GM23338 (cell line): ENCODE data around the gene APOL1. TPM values are rescaled to one million over a fixed set of nuclear protein-coding genes. Genes with fewer than 3 reads are reported as not detected.

ENCODE experiments used
- ATAC-seq: fragments of 200-7000 bp; cut with Tn5 transposase; 3 replicates; pipeline ENCODE4 v1.9.1; 2020
- DNase-seq: peaks from one replicate; pipeline ENCODE4 v3.0.0-alpha.2; 2015; ENCODE audit warnings: low spot score
- H2AFZ ChIP-seq: fragments of 200-600 bp; sonication (generic); 2 replicates; pipeline ENCODE4 v1.8.0; 2016; ENCODE audit warnings: antibody characterized with exemption, mild to moderate bottlenecking, moderate library complexity
- H3F3A ChIP-seq: fragments of 200-600 bp; sonication (generic); replicated peaks from 2 replicates; pipeline ENCODE4 v1.8.0; 2017; ENCODE audit warnings: antibody characterized with exemption, mixed run types, low read depth
- H3K27ac ChIP-seq: fragments of 200-600 bp; sonication (generic); 2 replicates; pipeline ENCODE4 v1.6.1; 2016; ENCODE audit warnings: low read depth
- H3K27me3 ChIP-seq: fragments of 200-600 bp; sonication (generic); 2 replicates; pipeline ENCODE4 v1.8.0; 2016; ENCODE audit warnings: mild to moderate bottlenecking, mixed run types, moderate library complexity; ENCODE audit not compliant: insufficient read depth
- H3K36me3 ChIP-seq: fragments of 200-600 bp; sonication (generic); 2 replicates; pipeline ENCODE4 v1.8.0; 2016; ENCODE audit warnings: mild to moderate bottlenecking; ENCODE audit not compliant: insufficient read depth
- H3K4me1 ChIP-seq: fragments of 200-600 bp; sonication (generic); 2 replicates; pipeline ENCODE4 v1.8.0; 2016; ENCODE audit warnings: mild to moderate bottlenecking, moderate library complexity; ENCODE audit not compliant: insufficient read depth
- H3K4me2 ChIP-seq: fragments of 200-600 bp; sonication (generic); 2 replicates; pipeline ENCODE4 v1.7.1; 2017; ENCODE audit warnings: mixed run types
- H3K4me3 ChIP-seq: fragments of 200-600 bp; sonication (generic); 2 replicates; pipeline ENCODE4 v1.6.1; 2016; ENCODE audit warnings: mixed run types
- H3K79me2 ChIP-seq: fragments of 200-600 bp; sonication (generic); replicated peaks from 2 replicates; pipeline ENCODE4 v1.8.0; 2017; ENCODE audit warnings: mild to moderate bottlenecking; ENCODE audit not compliant: insufficient read depth
- H3K9me2 ChIP-seq: fragments of 200-600 bp; sonication (generic); 2 replicates; pipeline ENCODE4 v1.8.0; 2017; ENCODE audit not compliant: insufficient read depth
- H4K20me1 ChIP-seq: fragments of 200-600 bp; sonication (generic); replicated peaks from 2 replicates; pipeline ENCODE4 v1.8.0; 2017; ENCODE audit warnings: mild to moderate bottlenecking; ENCODE audit not compliant: insufficient read depth
- H3K27ac Mint-ChIP-seq: 2 replicates; pipeline ENCODE4 v1.8.0; 2020; ENCODE audit warnings: inconsistent platforms, mild to moderate bottlenecking, moderate library complexity, mixed read lengths
- H3K27me3 Mint-ChIP-seq: 3 replicates; pipeline ENCODE4 v1.8.0; 2022; ENCODE audit warnings: low read depth, mild to moderate bottlenecking, moderate library complexity, mixed read lengths, inconsistent platforms; ENCODE audit not compliant: insufficient read depth, poor library complexity
- H3K36me3 Mint-ChIP-seq: 3 replicates; pipeline ENCODE4 v1.8.0; 2021; ENCODE audit warnings: low read depth, mild to moderate bottlenecking, inconsistent platforms, moderate library complexity, mixed read lengths
- H3K4me1 Mint-ChIP-seq: 3 replicates; pipeline ENCODE4 v1.8.0; 2020; ENCODE audit warnings: mild to moderate bottlenecking, inconsistent platforms, mixed read lengths
- H3K4me3 Mint-ChIP-seq: 3 replicates; pipeline ENCODE4 v1.8.0; 2021; ENCODE audit warnings: moderate library complexity, mild to moderate bottlenecking, inconsistent platforms, mixed read lengths
- H3K9me3 Mint-ChIP-seq: 3 replicates; pipeline ENCODE4 v1.8.0; 2020; ENCODE audit warnings: moderate library complexity, mild to moderate bottlenecking, inconsistent platforms, mixed read lengths
- CREB1 ChIP-seq: fragments of 250-450 bp; sonication (Bioruptor Pico); IDR thresholded peaks from 2 replicates; pipeline ENCODE4 v1.5.0; 2020; ENCODE audit warnings: low read depth, mild to moderate bottlenecking, moderate library complexity
- JUNB ChIP-seq: IDR thresholded peaks from one replicate; pipeline ENCODE4 v1.6.1; 2016; ENCODE audit warnings: antibody characterized with exemption; ENCODE audit not compliant: unreplicated experiment
- POLR2AphosphoS5 ChIP-seq: IDR thresholded peaks from 2 replicates; pipeline ENCODE4 v1.6.1; 2016; ENCODE audit warnings: antibody characterized with exemption, low read depth
- STAT1 ChIP-seq: IDR thresholded peaks from one replicate; pipeline ENCODE4 v1.6.1; 2016; ENCODE audit warnings: antibody characterized with exemption; ENCODE audit not compliant: unreplicated experiment
- ZNF114 ChIP-seq: fragments of 250-450 bp; sonication (Bioruptor Pico); IDR thresholded peaks from 2 replicates; pipeline ENCODE4 v1.5.0; 2020; ENCODE audit warnings: mild to moderate bottlenecking, moderate library complexity
- polyA plus RNA-seq: library from polyadenylated mRNA; unstranded; fragments of >200 nt; fragmentation: Nextera tagmentation; extraction: Ambion mirVana; gene quantifications from 2 replicates; pipeline ENCODE4 v1.2.1, GENCODE V29; 2016
- total RNA-seq: library from RNA; depleted of rRNA; stranded (reverse); fragments of >200 nt; shearing (Covaris generic); gene quantifications from 2 replicates; pipeline ENCODE4 v1.2.3, GENCODE V29; 2014
- TF ChIP-seq, protein P1 (sequence below), 2 experiments: fragments of 200-600 bp in 1 of 2; sonication (generic) in 1 of 2; conservative IDR thresholded peaks; 2 replicates each; pipeline versions ENCODE4 v1.5.1 to v1.6.1; 2016 to 2017; ENCODE audit warnings: antibody characterized with exemption in 2 of 2, low read depth in 2 of 2, mild to moderate bottlenecking in 2 of 2, moderate library complexity in 1 of 2
- TF ChIP-seq, protein P2 (sequence below): IDR thresholded peaks from 2 replicates; pipeline ENCODE4 v1.6.1; 2016; ENCODE audit warnings: antibody characterized with exemption
- TF ChIP-seq, protein P3 (sequence below): fragments of 250-450 bp; sonication (Bioruptor Pico); IDR thresholded peaks from 2 replicates; pipeline ENCODE4 v1.5.0; 2020; ENCODE audit warnings: mild to moderate bottlenecking, moderate library complexity

APOL1 gene
- total and polyA plus RNA-seq, 2 experiments from 2014 or later = 0.11 TPM; not detected in 1

DNA sequence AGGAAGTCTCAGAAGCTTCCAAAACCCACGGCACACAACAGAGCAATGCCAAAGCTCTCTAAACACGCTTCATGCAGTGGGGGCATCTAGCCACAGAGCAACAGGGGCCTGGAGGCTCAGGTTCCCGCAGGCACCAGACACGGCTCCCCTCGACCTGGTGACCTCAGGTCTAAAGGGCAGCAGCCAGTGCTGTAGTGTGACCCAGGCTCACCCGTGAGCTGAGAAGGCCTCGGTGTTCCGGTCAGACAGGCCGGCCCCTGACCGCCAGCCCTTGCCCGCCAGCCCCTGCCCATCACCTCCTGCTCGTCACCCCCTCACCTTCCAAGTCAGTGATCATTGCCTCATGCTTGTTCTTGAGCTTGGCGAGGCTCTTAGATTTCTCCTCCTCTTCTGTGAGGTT, 45.7 kb downstream of the APOL1 start:
- no peaks in the 10 kb centered on the region for H3K9me2 ChIP-seq
- H3K4me2 ChIP-seq = no peak overlapping the region
- H3K4me3 ChIP-seq = no peak overlapping the region
- H3K36me3 ChIP-seq = peaks cover 70% of the 10 kb centered on the region
- no peak for DNase-seq
- no peaks in the 10 kb centered on the region; the same call in 2 of the 3 replicates for H3K4me1 Mint-ChIP-seq
- no peak for TF ChIP-seq JUNB
- TF ChIP-seq, protein P1, sequence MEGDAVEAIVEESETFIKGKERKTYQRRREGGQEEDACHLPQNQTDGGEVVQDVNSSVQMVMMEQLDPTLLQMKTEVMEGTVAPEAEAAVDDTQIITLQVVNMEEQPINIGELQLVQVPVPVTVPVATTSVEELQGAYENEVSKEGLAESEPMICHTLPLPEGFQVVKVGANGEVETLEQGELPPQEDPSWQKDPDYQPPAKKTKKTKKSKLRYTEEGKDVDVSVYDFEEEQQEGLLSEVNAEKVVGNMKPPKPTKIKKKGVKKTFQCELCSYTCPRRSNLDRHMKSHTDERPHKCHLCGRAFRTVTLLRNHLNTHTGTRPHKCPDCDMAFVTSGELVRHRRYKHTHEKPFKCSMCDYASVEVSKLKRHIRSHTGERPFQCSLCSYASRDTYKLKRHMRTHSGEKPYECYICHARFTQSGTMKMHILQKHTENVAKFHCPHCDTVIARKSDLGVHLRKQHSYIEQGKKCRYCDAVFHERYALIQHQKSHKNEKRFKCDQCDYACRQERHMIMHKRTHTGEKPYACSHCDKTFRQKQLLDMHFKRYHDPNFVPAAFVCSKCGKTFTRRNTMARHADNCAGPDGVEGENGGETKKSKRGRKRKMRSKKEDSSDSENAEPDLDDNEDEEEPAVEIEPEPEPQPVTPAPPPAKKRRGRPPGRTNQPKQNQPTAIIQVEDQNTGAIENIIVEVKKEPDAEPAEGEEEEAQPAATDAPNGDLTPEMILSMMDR (conservative IDR thresholded peaks at IDR 0.05; ENCODE audit: low read depth in 2 of 2) = no peak
- TF ChIP-seq, protein P2, sequence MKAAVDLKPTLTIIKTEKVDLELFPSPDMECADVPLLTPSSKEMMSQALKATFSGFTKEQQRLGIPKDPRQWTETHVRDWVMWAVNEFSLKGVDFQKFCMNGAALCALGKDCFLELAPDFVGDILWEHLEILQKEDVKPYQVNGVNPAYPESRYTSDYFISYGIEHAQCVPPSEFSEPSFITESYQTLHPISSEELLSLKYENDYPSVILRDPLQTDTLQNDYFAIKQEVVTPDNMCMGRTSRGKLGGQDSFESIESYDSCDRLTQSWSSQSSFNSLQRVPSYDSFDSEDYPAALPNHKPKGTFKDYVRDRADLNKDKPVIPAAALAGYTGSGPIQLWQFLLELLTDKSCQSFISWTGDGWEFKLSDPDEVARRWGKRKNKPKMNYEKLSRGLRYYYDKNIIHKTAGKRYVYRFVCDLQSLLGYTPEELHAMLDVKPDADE = no peak
- no peak for TF ChIP-seq ZNF114
- TF ChIP-seq CREB1 (CRISPR knock-in tag) = no peak
- no peak for TF ChIP-seq STAT1
- no peak for TF ChIP-seq POLR2AphosphoS5
- TF ChIP-seq, protein P3, sequence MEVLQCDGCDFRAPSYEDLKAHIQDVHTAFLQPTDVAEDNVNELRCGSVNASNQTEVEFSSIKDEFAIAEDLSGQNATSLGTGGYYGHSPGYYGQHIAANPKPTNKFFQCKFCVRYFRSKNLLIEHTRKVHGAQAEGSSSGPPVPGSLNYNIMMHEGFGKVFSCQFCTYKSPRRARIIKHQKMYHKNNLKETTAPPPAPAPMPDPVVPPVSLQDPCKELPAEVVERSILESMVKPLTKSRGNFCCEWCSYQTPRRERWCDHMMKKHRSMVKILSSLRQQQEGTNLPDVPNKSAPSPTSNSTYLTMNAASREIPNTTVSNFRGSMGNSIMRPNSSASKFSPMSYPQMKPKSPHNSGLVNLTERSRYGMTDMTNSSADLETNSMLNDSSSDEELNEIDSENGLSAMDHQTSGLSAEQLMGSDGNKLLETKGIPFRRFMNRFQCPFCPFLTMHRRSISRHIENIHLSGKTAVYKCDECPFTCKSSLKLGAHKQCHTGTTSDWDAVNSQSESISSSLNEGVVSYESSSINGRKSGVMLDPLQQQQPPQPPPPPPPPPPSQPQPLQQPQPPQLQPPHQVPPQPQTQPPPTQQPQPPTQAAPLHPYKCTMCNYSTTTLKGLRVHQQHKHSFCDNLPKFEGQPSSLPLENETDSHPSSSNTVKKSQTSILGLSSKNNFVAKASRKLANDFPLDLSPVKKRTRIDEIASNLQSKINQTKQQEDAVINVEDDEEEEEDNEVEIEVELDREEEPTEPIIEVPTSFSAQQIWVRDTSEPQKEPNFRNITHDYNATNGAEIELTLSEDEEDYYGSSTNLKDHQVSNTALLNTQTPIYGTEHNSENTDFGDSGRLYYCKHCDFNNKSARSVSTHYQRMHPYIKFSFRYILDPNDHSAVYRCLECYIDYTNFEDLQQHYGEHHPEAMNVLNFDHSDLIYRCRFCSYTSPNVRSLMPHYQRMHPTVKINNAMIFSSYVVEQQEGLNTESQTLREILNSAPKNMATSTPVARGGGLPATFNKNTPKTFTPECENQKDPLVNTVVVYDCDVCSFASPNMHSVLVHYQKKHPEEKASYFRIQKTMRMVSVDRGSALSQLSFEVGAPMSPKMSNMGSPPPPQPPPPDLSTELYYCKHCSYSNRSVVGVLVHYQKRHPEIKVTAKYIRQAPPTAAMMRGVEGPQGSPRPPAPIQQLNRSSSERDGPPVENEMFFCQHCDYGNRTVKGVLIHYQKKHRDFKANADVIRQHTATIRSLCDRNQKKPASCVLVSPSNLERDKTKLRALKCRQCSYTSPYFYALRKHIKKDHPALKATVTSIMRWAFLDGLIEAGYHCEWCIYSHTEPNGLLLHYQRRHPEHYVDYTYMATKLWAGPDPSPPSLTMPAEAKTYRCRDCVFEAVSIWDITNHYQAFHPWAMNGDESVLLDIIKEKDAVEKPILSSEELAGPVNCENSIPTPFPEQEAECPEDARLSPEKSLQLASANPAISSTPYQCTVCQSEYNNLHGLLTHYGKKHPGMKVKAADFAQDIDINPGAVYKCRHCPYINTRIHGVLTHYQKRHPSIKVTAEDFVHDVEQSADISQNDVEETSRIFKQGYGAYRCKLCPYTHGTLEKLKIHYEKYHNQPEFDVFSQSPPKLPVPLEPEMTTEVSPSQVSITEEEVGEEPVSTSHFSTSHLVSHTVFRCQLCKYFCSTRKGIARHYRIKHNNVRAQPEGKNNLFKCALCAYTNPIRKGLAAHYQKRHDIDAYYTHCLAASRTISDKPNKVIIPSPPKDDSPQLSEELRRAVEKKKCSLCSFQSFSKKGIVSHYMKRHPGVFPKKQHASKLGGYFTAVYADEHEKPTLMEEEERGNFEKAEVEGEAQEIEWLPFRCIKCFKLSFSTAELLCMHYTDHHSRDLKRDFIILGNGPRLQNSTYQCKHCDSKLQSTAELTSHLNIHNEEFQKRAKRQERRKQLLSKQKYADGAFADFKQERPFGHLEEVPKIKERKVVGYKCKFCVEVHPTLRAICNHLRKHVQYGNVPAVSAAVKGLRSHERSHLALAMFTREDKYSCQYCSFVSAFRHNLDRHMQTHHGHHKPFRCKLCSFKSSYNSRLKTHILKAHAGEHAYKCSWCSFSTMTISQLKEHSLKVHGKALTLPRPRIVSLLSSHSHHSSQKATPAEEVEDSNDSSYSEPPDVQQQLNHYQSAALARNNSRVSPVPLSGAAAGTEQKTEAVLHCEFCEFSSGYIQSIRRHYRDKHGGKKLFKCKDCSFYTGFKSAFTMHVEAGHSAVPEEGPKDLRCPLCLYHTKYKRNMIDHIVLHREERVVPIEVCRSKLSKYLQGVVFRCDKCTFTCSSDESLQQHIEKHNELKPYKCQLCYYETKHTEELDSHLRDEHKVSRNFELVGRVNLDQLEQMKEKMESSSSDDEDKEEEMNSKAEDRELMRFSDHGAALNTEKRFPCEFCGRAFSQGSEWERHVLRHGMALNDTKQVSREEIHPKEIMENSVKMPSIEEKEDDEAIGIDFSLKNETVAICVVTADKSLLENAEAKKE (CRISPR knock-in tag) = no peak
- H2AFZ ChIP-seq = no peak overlapping the region
- peaks cover 15% of the 10 kb centered on the region; the same call in 1 of the 2 replicates for H4K20me1 ChIP-seq
- no peak overlapping the region for H3K27ac Mint-ChIP-seq
- H3F3A ChIP-seq = peaks cover 13% of the 10 kb centered on the region; the same call in 1 of the 2 replicates
- no peaks in the 10 kb centered on the region; the same call in 2 of the 3 replicates for H3K9me3 Mint-ChIP-seq
- peaks cover 8% of the 10 kb centered on the region for H3K27me3 Mint-ChIP-seq
- H3K79me2 ChIP-seq = peaks cover 3% of the 10 kb centered on the region; the same call in 1 of the 2 replicates
- H3K36me3 Mint-ChIP-seq = peaks cover 96% of the 10 kb centered on the region
- no peaks in the 10 kb centered on the region for H3K4me1 ChIP-seq
- no peak for ATAC-seq
- H3K27me3 ChIP-seq = no peaks in the 10 kb centered on the region
- H3K4me3 Mint-ChIP-seq = no peak overlapping the region
- no peak overlapping the region for H3K27ac ChIP-seq
